Nucleus accumbens (tissue), 56 donors: ENCODE results near the gene ZNF366.

Source experiments
- DNase-seq, 56 donors: peaks; one replicate each; lab custom pipeline; 2025; lab: John Stamatoyannopoulos, UW

The ZNF366 gene

DNA sequence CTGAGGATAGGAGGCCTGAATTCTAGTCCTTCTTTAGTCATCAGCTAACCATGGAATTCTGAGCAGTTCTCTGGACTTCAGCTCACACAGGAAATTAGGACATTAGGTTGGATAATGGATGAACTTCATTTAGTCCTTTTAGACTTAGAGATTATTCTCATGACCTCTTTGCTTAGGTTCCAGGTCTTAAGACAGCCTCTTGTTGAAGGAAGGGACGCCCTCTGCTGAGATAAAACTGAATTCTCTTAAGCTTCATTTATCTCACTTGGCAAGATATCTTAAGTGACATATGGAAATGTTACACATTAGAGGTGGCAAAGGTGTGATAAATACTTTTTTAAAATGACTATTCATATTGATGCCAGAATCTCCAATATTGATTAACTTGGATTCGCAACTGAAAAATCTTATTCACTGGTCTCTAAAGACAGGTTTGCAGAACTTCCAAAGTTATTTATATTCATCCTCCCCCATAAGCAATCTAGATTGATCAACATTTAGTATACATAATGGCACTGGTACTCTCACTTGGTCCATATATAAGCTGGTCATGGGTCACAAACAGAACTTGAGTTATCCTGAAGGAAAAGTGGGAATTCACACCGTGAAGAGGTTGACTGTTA, 16.9 kb upstream of the ZNF366 start:
- no peak for DNase-seq

DNA sequence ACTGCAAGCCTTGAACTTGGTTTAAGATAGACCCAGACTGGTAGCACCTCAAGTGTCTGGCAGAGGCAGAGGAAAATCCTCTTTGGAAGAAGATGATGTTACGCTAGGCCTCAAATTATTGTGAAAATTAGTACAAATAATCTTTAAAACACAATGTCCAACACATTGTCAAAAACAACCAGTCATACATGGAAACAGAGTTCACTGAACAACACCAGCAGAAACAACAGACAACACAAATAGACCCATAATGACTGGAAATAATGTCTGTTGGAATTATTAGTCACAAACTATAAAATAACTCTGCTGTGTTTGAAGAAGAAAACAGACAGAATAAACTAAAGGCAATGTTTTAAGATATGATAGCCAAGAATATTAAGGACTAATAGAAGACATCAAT, 15.4 kb upstream of the ZNF366 start:
- DNase-seq, result no peak

DNA sequence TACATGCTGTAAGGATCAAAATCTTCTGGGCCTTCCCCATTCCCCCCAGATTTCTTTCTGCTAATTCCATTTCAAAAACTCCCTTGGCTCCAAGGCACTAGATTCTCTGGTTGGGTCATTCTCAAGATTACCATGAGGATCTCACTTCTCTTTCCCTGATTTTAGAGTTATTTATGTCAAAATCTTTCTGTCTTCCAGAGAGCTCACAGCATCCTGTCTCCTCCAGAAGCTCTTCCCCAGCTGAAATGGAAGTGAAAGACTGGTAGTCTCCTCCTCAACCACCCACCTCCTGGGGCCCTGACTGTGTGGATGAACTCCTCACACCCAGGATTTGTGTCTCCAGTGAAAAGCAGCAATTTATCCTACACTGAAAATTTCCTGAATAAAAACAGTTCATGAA, 11.9 kb upstream of the ZNF366 start:
- peak in 2 of 56 donors; percentile 2 to 5 for DNase-seq

DNA sequence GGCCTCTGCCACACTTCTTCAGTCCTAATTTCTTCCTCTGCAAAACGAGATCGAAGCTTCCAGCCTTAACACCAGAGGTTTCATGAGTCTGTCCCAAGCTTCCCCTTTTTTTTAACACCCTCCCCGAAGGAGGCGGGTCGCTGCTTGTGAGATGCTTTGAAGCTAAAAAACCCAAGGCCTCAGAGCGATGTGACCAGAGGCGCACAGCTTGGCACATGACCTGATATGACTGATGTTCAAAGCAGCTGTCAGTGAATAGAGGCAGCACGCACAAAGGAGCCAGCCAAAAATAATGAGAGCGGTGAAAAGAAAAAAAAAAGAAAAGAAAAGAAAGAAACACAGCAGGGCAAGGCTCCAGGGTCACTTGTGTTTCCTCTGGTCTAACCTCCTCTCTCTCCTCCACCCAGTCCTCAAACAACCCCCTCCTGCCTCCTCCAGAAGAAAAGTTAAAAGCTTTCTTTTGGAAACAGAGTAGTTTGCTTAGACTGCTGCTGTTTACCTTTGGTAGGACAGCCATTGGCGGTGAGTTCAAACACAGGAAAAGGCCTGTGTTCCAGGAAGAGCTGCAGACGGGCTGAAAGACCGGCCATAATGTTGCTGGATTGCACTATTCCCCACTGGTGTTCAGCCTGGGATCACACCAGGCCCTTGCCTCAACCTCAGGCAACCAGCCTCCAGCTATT, 10.9 kb upstream of the ZNF366 start:
- peak in 2 of 56 donors; percentile 1 to 22 for DNase-seq

- DNase-seq, result no peak
These were observed 9.7 kb upstream of the ZNF366 start for GRCh38 chr5:72516916-72517315.

GRCh38 chr5:72515211-72515610, 8.0 kb upstream of the ZNF366 start:
- DNase-seq, result no peak

DNA sequence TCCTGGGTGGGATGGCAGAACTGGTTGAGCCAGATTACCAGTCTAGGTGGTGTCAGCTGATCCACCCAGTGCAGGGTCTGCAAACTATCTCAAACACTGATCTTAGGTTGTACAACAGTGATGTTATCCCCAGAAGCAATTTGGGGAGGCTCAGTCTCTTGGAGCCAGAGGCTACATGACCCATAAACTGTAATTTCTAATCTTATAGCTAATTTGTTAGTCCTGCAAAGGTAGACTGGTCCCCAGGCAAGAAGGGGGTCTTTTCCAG, 5.3 kb upstream of the ZNF366 start:
- no peak for DNase-seq

DNA sequence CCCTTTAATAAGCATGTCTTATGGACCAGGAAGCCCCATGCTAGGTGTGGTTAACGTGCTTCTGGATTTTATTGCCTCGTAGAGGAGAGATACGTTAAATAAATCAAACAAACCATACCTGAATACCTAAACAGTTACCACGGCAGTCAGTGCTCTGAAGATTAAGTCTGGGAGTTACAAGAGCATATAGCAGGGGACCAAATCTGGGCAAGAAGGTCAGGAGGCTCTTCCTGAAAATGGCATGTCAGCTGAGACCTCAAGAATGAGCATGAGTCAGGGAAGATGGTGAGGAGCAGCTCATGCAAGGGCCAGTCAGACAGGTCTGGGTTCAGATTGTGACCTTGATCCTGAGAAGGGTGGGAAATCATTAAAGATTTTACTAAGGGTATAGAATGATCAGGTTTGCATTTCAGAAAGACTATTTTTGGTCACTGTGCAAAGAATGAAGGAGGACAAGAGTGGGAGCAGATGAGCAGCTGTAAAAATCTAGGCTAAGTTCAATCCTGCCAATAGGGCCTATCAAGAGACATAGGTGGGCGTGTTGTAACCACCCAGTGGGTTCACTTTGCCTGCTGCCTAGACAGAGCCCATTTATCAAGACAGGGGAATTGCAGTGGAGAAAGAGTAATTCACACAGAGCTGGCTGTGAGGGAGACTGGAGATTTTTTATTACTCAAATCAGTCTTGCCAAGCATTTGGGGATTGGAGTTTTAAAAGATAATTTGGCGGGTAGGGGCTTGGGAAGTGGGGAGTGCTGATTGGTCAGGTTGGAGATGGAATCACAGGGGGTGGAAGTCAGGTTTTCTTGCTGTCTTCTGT, 4.8 kb upstream of the ZNF366 start:
- no peak for DNase-seq

DNA sequence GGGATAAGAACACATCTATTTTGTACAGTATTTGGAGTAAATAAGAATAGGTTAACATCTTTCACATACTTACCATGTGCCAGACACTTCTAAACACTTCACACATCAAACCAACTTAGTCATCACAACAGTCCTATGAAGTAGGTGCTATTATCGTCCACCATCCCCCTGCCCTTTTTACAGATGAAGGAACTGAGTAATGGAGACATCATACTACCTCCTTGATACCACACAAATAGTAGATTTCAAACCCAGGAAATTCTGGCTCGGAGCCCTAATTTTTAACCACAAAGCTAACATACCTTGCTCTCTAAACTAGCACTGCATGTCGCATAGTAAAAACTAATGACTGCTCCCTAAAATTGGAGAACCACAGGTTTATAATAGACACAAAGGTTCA, 4.2 kb upstream of the ZNF366 start:
- no peak for DNase-seq

GRCh38 chr5:72510610-72511181, 3.5 kb upstream of the ZNF366 start:
- peak in 10 of 56 donors; percentile 5 to 39 (median 12) for DNase-seq

DNA sequence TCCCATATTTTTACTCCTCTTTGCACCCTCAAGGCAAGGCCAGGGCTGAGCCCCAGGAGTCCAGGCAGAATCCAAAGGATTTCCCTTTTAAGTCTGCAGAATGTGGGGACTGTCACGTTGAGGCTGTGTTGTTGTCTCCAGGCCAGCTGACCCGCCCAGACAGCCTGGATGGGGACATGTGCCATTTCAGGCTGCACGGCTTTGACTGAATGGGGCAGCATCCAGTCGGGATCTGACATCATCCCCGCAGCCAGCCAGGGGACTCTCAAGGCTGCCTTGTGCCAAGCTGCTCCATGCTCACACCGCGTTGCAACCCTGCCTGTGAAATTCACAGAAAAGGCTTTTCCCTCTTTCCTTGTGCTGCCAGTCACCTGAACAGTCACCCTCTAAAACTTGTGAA, 2.2 kb upstream of the ZNF366 start:
- DNase-seq, result peak in 47 of 56 donors; percentile 2 to 77 (median 35)

DNA sequence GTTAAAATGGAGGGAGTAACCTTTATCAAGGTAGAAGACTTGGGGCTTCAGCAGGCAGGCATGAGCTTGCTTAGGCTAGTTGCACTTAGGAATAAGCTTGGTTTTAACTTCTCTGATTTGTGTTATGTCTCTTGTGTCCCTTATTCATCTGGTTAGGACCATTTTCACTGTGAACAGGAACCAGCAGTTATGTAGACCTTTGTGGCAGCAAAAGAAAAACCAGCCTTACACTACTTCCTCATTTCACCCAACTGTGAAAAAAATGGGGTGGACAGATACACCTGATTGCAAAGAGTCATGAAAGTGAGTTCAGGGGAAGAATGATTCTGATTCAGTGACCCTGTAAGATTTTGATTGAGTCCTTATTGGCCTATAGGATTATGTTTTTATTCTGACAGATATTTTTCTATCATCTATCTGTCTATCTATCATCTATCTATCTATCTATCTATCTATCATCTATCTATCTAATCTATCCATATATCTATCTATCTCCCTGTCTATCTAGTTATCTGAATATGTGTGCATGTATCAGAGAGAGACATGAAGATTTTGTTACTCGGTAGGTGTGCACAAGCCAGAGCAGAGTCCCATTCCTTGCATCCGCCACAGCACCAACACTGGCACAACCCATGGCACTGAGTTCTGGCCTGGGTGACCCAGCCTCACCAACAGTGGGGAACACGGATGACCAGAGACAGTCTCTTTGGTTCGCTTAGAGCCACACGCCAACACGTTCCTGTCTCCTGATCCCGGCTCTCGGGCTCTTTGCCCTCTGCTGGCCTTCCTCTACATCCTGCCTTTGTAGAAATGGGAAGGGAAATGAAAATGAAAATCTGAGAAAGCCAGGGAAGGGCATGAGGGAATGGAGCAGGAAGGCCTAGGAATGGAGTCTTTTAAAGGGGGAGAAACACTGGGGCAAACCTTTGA, 1.3 kb upstream of the ZNF366 start:
- no peak for DNase-seq

DNA sequence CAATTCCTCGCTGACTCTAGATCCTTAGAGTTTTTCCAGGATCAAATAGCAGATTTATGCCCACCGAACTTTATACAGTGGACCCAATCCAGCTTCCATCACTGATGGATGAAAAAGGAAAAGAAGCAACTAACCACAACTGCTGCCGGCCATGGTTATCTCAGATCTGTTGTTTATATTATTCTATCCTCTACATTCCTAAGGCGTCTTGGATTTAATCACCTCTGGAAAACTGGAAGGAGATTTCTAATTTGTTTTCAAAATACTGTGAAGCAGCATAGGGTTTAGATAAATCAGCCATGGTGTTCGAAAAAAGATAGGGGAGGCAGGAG, 663 bp upstream of the ZNF366 start:
- DNase-seq, result no peak

DNA sequence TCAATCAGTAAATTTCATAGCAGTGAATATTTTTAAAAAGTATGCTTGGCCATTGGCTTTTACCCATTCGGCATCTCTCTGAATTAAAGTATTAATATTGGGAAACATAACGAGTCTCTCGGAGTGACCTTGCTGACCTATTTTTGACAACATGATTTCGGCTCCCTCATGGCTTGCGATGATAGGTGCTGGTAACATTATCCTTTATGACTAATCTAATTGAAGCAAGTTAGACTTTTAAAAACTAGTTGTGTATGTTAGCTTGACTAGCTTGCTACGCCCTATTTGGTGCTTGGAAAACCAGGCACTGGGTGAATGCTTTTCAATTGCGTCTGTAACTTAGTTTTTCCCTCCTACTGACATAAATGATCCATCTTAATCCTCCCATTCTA, 1.1 kb downstream of the ZNF366 start:
- DNase-seq, result no peak

GRCh38 chr5:72505539-72506157, 1.6 kb downstream of the ZNF366 start:
- no peak for DNase-seq

GRCh38 chr5:72505016-72505415, 2.2 kb downstream of the ZNF366 start:
- no peak for DNase-seq

DNA sequence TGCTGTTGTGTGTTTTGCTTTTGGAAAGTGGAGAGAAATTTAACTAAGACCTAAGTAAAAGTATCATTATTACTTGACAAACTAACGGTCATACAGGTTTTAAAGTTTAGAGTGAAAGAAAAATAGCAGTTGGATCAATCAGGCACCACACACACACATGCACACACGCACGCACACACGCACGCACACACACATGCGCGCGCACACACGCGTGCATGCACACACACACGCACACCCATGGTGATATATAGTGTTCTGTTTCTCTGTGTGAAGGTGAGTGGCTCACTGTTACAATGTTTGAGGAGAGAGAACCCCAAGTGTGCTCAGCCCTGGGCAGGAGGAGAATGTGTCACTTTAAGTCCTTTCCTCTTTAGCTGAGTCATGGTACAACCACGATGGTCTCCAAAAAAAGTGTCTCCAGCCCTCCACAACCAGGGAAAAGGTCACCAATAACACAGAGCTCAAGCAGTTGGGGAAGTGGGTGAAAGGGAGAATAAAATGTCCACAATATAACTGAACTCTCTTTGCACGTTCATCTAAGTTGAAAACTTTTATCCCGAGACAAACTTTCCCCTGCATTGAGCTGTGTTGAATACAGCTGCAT, 3.2 kb downstream of the ZNF366 start:
- DNase-seq, result no peak

- no peak for DNase-seq
These were observed 5.7 kb downstream of the ZNF366 start for GRCh38 chr5:72501488-72501887.

GRCh38 chr5:72499730-72500129, 7.5 kb downstream of the ZNF366 start:
- DNase-seq, result no peak

- DNase-seq, result no peak
These were observed 8.1 kb downstream of the ZNF366 start for GRCh38 chr5:72499090-72499489.
